H1 (cell line): ENCODE data around the gene SH3PXD2A. TPM values are rescaled to one million over a fixed set of nuclear protein-coding genes. Genes with fewer than 3 reads are reported as not detected.

Experiments
- CTCF ChIA-PET: fragments of 300-600 bp; sonication (Branson Sonifier 250); formaldehyde crosslinking; loops from one replicate; lab custom pipeline; 2021; ENCODE audit not compliant: partially characterized antibody; lab: Charles Lee
- POLR2A ChIA-PET: fragments of 300-600 bp; sonication (Branson Sonifier 250); formaldehyde crosslinking; loops from one replicate; lab custom pipeline; 2021; ENCODE audit warnings: inconsistent platforms; ENCODE audit not compliant: partially characterized antibody; lab: Charles Lee
- DNase-seq, 2 experiments: peaks; one replicate each; pipeline versions ENCODE4 v3.0.0 to v3.0.0-alpha.2; 2010 to 2022; ENCODE audit warnings: low spot score in 2 of 2, low read depth in 1 of 2, mixed read lengths in 1 of 2
- FAIRE-seq: peaks from 2 replicates; lab custom pipeline; 2011; peaks lifted over from hg19 to GRCh38; lab: Jason Lieb, UNC
- H2AFZ ChIP-seq: 2 replicates; pipeline ENCODE4 v1.8.1; 2012; ENCODE audit warnings: low read length, inconsistent platforms
- H2AK5ac ChIP-seq: 2 replicates; pipeline ENCODE4 v1.6.1; 2013; ENCODE audit warnings: low read depth, low read length
- H2BK120ac ChIP-seq: replicated peaks from 2 replicates; pipeline ENCODE3; 2013; ENCODE audit warnings: low read depth, low read length, inconsistent platforms
- H2BK12ac ChIP-seq: 2 replicates; pipeline ENCODE4 v1.6.1; 2013; ENCODE audit warnings: low read depth, low read length
- H2BK15ac ChIP-seq: 2 replicates; pipeline ENCODE4 v1.6.1; 2013; ENCODE audit warnings: low read length
- H2BK20ac ChIP-seq: 2 replicates; pipeline ENCODE4 v1.6.1; 2013; ENCODE audit warnings: low read length
- H2BK5ac ChIP-seq: 2 replicates; pipeline ENCODE4 v1.6.1; 2013; ENCODE audit warnings: low read depth, low read length
- H3K14ac ChIP-seq: 2 replicates; pipeline ENCODE4 v1.6.1; 2013; ENCODE audit warnings: inconsistent platforms; ENCODE audit not compliant: insufficient read length
- H3K18ac ChIP-seq: 2 replicates; pipeline ENCODE4 v1.6.1; 2013; ENCODE audit warnings: low read length; ENCODE audit errors: extremely low read depth
- H3K23ac ChIP-seq: 2 replicates; pipeline ENCODE4 v1.6.1; 2013; ENCODE audit warnings: inconsistent platforms; ENCODE audit not compliant: insufficient read length
- H3K23me2 ChIP-seq: 2 replicates; pipeline ENCODE4 v1.6.1; 2013; ENCODE audit warnings: low read depth, low read length
- H3K27ac ChIP-seq: 2 replicates; pipeline ENCODE4 v1.6.1; 2011; ENCODE audit warnings: low read depth, low read length, inconsistent platforms
- H3K27me3 ChIP-seq, 4 experiments: replicated peaks in 1 of 4; 1 replicate in 1 of 4; 2 replicates in 3 of 4; pipeline versions ENCODE4 v1.6.1 to v1.8.1; 2011 to 2013; ENCODE audit warnings: low read length in 3 of 4, mild to moderate bottlenecking in 3 of 4, inconsistent platforms in 2 of 4, mixed read lengths in 2 of 4, moderate library complexity in 1 of 4; ENCODE audit not compliant: control insufficient read depth in 3 of 4, insufficient read depth in 3 of 4; ENCODE audit errors: extremely low read depth in 1 of 4
- H3K36me3 ChIP-seq, 4 experiments: 2 replicates each; pipeline versions ENCODE4 v1.6.1 to v1.8.1; 2011 to 2013; ENCODE audit warnings: mild to moderate bottlenecking in 4 of 4, low read length in 3 of 4, moderate library complexity in 2 of 4, control low read depth in 1 of 4, inconsistent platforms in 1 of 4; ENCODE audit not compliant: insufficient read depth in 4 of 4, control insufficient read depth in 2 of 4
- H3K4ac ChIP-seq: replicated peaks from 2 replicates; pipeline ENCODE3; 2013; ENCODE audit warnings: low read length, low read depth, mixed read lengths, inconsistent platforms; ENCODE audit not compliant: insufficient read length
- H3K4me1 ChIP-seq, 4 experiments: replicated peaks in 1 of 4; 1 replicate in 1 of 4; 2 replicates in 3 of 4; pipeline versions ENCODE4 v1.6.1 to v1.8.1; 2011 to 2013; ENCODE audit warnings: low read length in 3 of 4, inconsistent platforms in 2 of 4, mixed read lengths in 1 of 4; ENCODE audit not compliant: insufficient read depth in 4 of 4, control insufficient read depth in 3 of 4
- H3K4me2 ChIP-seq, 2 experiments: 2 replicates each; pipeline versions ENCODE4 v1.6.1 to v1.8.1; 2011 to 2013; ENCODE audit warnings: low read depth in 2 of 2, low read length in 2 of 2, control low read depth in 1 of 2, inconsistent platforms in 1 of 2, mild to moderate bottlenecking in 1 of 2; ENCODE audit not compliant: insufficient read depth in 1 of 2
- H3K4me3 ChIP-seq, 4 experiments: fragments of 200-600, 300-600 bp in 1 of 4; sonication (generic), shearing (Covaris generic), sonication (Bioruptor Twin) in 1 of 4; 2 replicates each; pipeline versions ENCODE4 v1.5.1 to v1.8.1; 2011 to 2016; ENCODE audit warnings: low read length in 4 of 4, low read depth in 3 of 4, control low read depth in 2 of 4, inconsistent platforms in 2 of 4, mild to moderate bottlenecking in 2 of 4, mixed read lengths in 1 of 4, moderate library complexity in 1 of 4; ENCODE audit not compliant: insufficient read depth in 2 of 4; ENCODE audit errors: extremely low read depth in 1 of 4
- H3K56ac ChIP-seq: replicated peaks from 2 replicates; pipeline ENCODE3; 2013; ENCODE audit warnings: low read depth, mild to moderate bottlenecking, mixed read lengths, low read length, inconsistent platforms; ENCODE audit not compliant: insufficient read length
- H3K79me1 ChIP-seq: 2 replicates; pipeline ENCODE4 v1.6.1; 2013; ENCODE audit warnings: low read depth, low read length, control low read depth
- H3K79me2 ChIP-seq, 2 experiments: 2 replicates each; pipeline versions ENCODE4 v1.6.1 to v1.8.1; 2012 to 2013; ENCODE audit warnings: low read length in 2 of 2, mild to moderate bottlenecking in 2 of 2, inconsistent platforms in 1 of 2; ENCODE audit not compliant: insufficient read depth in 2 of 2, control insufficient read depth in 1 of 2
- H3K9ac ChIP-seq, 4 experiments: replicated peaks in 1 of 4; 1 replicate in 1 of 4; 2 replicates in 3 of 4; pipeline versions ENCODE4 v1.6.1 to v1.8.1; 2011 to 2013; ENCODE audit warnings: low read depth in 3 of 4, low read length in 3 of 4, control low read depth in 2 of 4, mild to moderate bottlenecking in 2 of 4, moderate library complexity in 2 of 4, inconsistent platforms in 1 of 4; ENCODE audit errors: extremely low read depth in 1 of 4
- H3K9me3 ChIP-seq, 2 experiments: 2 replicates each; pipeline versions ENCODE4 v1.6.1 to v1.8.1; 2012 to 2013; ENCODE audit warnings: mild to moderate bottlenecking in 2 of 2, moderate library complexity in 2 of 2, control low read depth in 1 of 2, inconsistent platforms in 1 of 2, low read depth in 1 of 2, low read length in 1 of 2, mixed read lengths in 1 of 2; ENCODE audit not compliant: insufficient read depth in 2 of 2
- H4K20me1 ChIP-seq, 2 experiments: replicated peaks in 1 of 2; 2 replicates each; pipeline versions ENCODE3 to v1.8.1; 2011 to 2013; ENCODE audit warnings: inconsistent platforms in 2 of 2, low read length in 2 of 2, mild to moderate bottlenecking in 1 of 2; ENCODE audit not compliant: insufficient read depth in 2 of 2, control insufficient read depth in 1 of 2
- H4K5ac ChIP-seq: 2 replicates; pipeline ENCODE4 v1.6.1; 2013; ENCODE audit warnings: low read length, low read depth, mixed read lengths, inconsistent platforms; ENCODE audit not compliant: insufficient read length
- H4K8ac ChIP-seq: 2 replicates; pipeline ENCODE4 v1.8.0; 2013; ENCODE audit warnings: mild to moderate bottlenecking, moderate library complexity, low read length, inconsistent platforms; ENCODE audit not compliant: insufficient read depth; ENCODE audit errors: extremely low read depth
- H4K91ac ChIP-seq: replicated peaks from 2 replicates; pipeline ENCODE3; 2013; ENCODE audit warnings: low read length, mixed read lengths, inconsistent platforms; ENCODE audit not compliant: insufficient read length
- EGR1 ChIP-seq: IDR thresholded peaks from 2 replicates; pipeline ENCODE4 v1.6.1; 2011; ENCODE audit warnings: low read depth, low read length, borderline replicate concordance
- GABPA ChIP-seq: IDR thresholded peaks from 2 replicates; pipeline ENCODE4 v1.6.1; 2011; ENCODE audit warnings: mild to moderate bottlenecking, low read length, moderate library complexity, borderline replicate concordance; ENCODE audit not compliant: insufficient read depth
- HDAC2 ChIP-seq, 2 experiments: fragments of 300-600 bp in 1 of 2; sonication (generic) in 1 of 2; IDR thresholded peaks; 2 replicates each; pipeline ENCODE4 v1.6.1; 2011 to 2012; ENCODE audit warnings: low read depth in 2 of 2, low read length in 2 of 2, mild to moderate bottlenecking in 2 of 2, moderate library complexity in 2 of 2, borderline replicate concordance in 1 of 2, inconsistent platforms in 1 of 2
- KDM1A ChIP-seq: fragments of 200-600, 300-600 bp; sonication (generic); IDR thresholded peaks from 2 replicates; pipeline ENCODE4 v1.7.1; 2016; ENCODE audit warnings: mild to moderate bottlenecking, low read length, borderline replicate concordance
- WGBS, 2 experiments: shearing (Covaris generic) in 1 of 2; methylation state at CpG; one replicate each; pipeline versions ENCODE4 v1.1.6 to v1.1.7; 2013 to 2015; ENCODE audit warnings: low lambda C conversion rate in 2 of 2, mixed read lengths in 2 of 2, inconsistent platforms in 1 of 2, low coverage in 1 of 2, missing lambda C conversion rate in 1 of 2; ENCODE audit not compliant: insufficient replicate concordance in 2 of 2, insufficient coverage in 1 of 2, insufficient read length in 1 of 2; ENCODE audit errors: extremely low coverage in 1 of 2, missing lambda C conversion rate in 1 of 2; 5-methylcytosine and 5-hydroxymethylcytosine counted together
- polyA plus RNA-seq, 7 experiments: library from polyadenylated mRNA; depleted of rRNA in 3 of 7; stranded (reverse) in 5 of 7; unstranded in 2 of 7; fragments of >200 nt in 5 of 7; fragments of 200-250 nt in 2 of 7; gene quantifications; 1 replicate in 5 of 7; 2 replicates in 1 of 7; 4 replicates in 1 of 7; pipeline versions ENCODE4 v1.2.1 to v1.2.3, GENCODE V29; 2011 to 2013; ENCODE audit warnings: missing spikeins in 2 of 7, mixed read lengths in 2 of 7
- total RNA-seq: library from RNA; stranded (reverse); fragmentation: NEBNext Ultra II Directional; extraction: Animal tissue kit (Norgen Biotek cat#: 25700); gene quantifications from 2 replicates; pipeline ENCODE4 v1.2.1, GENCODE V29; 2021

The SH3PXD2A gene
- total and polyA plus RNA-seq, 2 of the 8 experiments (the other 6 are each of a cell fraction or from before 2014, with no cell fraction given), result 5.4 to 16.3 TPM

DNA sequence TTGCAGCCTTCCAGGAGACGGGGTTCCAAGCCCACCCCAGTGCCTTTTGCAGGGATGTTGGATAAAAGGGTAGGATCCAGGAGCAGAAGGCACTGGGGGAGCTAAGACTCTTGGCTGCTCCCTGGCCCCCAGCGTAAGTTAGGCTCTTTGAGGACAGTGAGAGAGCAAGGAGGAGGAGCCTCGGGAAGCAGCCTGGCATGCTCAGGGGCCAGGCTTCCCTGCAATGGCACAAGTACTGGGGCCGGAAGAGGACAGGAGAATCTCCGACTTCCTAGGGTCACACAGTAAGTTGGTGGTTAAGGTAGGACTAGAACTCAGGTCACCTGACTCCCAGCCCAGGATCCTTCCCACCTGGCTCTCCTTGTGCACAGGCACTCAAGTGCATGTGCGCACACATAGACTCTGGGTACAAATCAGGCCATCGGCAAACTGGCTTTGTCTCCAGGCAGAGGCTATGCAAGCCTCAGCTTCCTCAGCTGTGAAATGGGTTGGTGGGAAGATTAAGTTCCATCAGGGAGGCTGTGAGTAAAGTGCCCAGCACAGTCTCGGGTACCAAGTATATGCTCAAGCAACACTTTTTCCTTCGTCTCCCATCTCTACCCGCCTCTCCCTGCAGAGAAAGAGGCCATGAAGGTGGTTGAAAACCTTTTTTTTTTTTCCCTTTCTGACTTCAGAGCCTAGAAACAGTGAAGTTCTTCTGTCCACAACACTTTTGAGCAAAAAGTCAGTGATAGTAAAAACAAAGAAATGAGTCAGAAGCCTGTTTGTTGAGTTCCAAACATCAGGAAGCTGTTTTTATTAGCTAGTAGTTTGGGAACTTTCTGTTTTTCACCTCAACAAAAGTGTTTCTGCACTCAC, 282.8 kb downstream of the SH3PXD2A start:
- Histone ChIP-seq H3K4me1 (no peaks in the 10 kb centered on the region), H3K14ac (no peak overlapping the region), H3K4ac (no peak overlapping the region), H2AK5ac (0 out of 2 replicates have a peak overlapping the region, but pooled peaks have one; percentile 6), H2BK120ac (no peak overlapping the region), H4K5ac (no peak overlapping the region), H3K18ac (no peak overlapping the region), H3K23ac (no peak overlapping the region), H3K36me3 (no peaks in the 10 kb centered on the region), H3K79me2 (no peaks in the 10 kb centered on the region), H3K27ac (no peak overlapping the region), H2BK20ac (no peak overlapping the region), H2BK5ac (no peak overlapping the region), H2AFZ (no peak overlapping the region), H3K79me1 (no peaks in the 10 kb centered on the region), H4K91ac (no peak overlapping the region), H3K27me3 (no peaks in the 10 kb centered on the region), H3K4me3 (no peak overlapping the region), H3K56ac (no peak overlapping the region), H3K9me3 (no peaks in the 10 kb centered on the region), H3K4me2 (no peak overlapping the region), H3K9ac (no peak overlapping the region), H2BK15ac (no peak overlapping the region), H3K23me2 (no peaks in the 10 kb centered on the region), H4K8ac (peak overlapping the region; percentile 20; the same call in 1 of the 2 replicates), H4K20me1 (no peaks in the 10 kb centered on the region), H2BK12ac (0 out of 2 replicates have a peak overlapping the region, but pooled peaks have one; percentile 60)
- DNase-seq (no peak), FAIRE-seq (no peak)
- ChIA-PET CTCF (interaction anchor here (0.7 to 12.0 kb wide), 8 partner anchors 6 to 117 kb away, joined by 3 to 134 read pairs (median 3); no protein-coding TSS in a partner anchor), POLR2A (interaction anchor here (0.6 kb wide), 1 partner anchor 205 kb away, joined by 4 read pairs; the partner anchor contains the start of gene TAF5)
- TF ChIP-seq EGR1 (no peak), GABPA (no peak), KDM1A (peak; percentile 71; the same call in 1 of the 2 replicates), HDAC2 (IDR thresholded peaks at IDR 0.05; ENCODE audit: borderline replicate concordance in 1 of 2, low read depth in 2 of 2, low read length in 2 of 2) (peak in 1 of 2 experiments; percentile 41; a peak in 1 of 4 replicates)
- 92% methylated on average over 10 of the region's 10 CpGs; no CpG with 5 or more reads in 1 of the 2 experiments for WGBS, 2 experiments
